ENCODE data around the gene CDH23.

GRCh38 chr10:71779641-71780040, 382.9 kb downstream of the CDH23 start:
- no peak for TF ChIP-seq CTCF (conservative IDR thresholded peaks at IDR 0.05 in 1 of 2, IDR thresholded peaks at IDR 0.05 in 1 of 2; ENCODE audit: low read depth in 1 of 2, low read length in 2 of 2)
- TF ChIP-seq EZH2 (IDR thresholded peaks at IDR 0.05; ENCODE audit: low read length, missing control alignments), result no peak

Measured in fibroblast of lung (primary cell).